A549 (cell line): ENCODE data around the gene NMRK1.

Experiments
- CHD2 ChIP-seq: fragments of 150-350 bp; IDR thresholded peaks from 2 replicates; pipeline ENCODE4 v1.6.1; 2014; ENCODE audit warnings: low read length; ENCODE audit not compliant: partially characterized antibody
- CTCF ChIP-seq: fragments of >200 bp; sonication (Bioruptor Twin); formaldehyde crosslinking; IDR thresholded peaks from 3 replicates; pipeline ENCODE4 v1.5.1; 2016
- EP300 ChIP-seq, 2 experiments: fragments of >200 bp; sonication (Bioruptor Twin); formaldehyde crosslinking; IDR thresholded peaks; 2 replicates in 1 of 2; 3 replicates in 1 of 2; pipeline ENCODE4 v1.6.1; 2016 to 2017
- PHF8 ChIP-seq: fragments of 200-600 bp; sonication (generic); IDR thresholded peaks from 2 replicates; pipeline ENCODE4 v1.6.1; 2016; ENCODE audit warnings: low read depth, mild to moderate bottlenecking, antibody characterized with exemption, moderate library complexity, borderline replicate concordance
- POLR2A ChIP-seq: IDR thresholded peaks from 2 replicates; pipeline ENCODE4 v1.6.1; 2012; ENCODE audit warnings: mild to moderate bottlenecking, low read length
- RAD21 ChIP-seq, 2 experiments: fragments of >200 bp in 1 of 2; sonication (Bioruptor Twin) in 1 of 2; formaldehyde crosslinking in 1 of 2; IDR thresholded peaks in 1 of 2; conservative IDR thresholded peaks in 1 of 2; 2 replicates in 1 of 2; 3 replicates in 1 of 2; pipeline ENCODE4 v1.6.1; 2012 to 2018; ENCODE audit warnings: inconsistent platforms in 1 of 2
- RCOR1 ChIP-seq: fragments of 150-350 bp; IDR thresholded peaks from 2 replicates; pipeline ENCODE4 v1.6.1; 2014; ENCODE audit warnings: antibody characterized with exemption, low read length, low read depth
- SMC3 ChIP-seq: fragments of >200 bp; sonication (Bioruptor Twin); formaldehyde crosslinking; IDR thresholded peaks from 3 replicates; pipeline ENCODE4 v1.6.1; 2018; ENCODE audit warnings: inconsistent platforms
- USF2 ChIP-seq: fragments of 450-650 bp; IDR thresholded peaks from 2 replicates; pipeline ENCODE4 v1.6.1; 2014; ENCODE audit warnings: antibody characterized with exemption

- TF ChIP-seq CTCF (no peak), RAD21 (conservative IDR thresholded peaks at IDR 0.05 in 1 of 2, IDR thresholded peaks at IDR 0.05 in 1 of 2) (no peak), RCOR1 (no peak), EP300 (IDR thresholded peaks at IDR 0.05) (no peak), POLR2A (no peak), SMC3 (no peak), CHD2 (no peak), USF2 (no peak), PHF8 (no peak)
Measured at GRCh38 chr9:75081632-75082031, 6.3 kb downstream of the NMRK1 start.
